K562 (cell line): Measurements from ENCODE around the gene ANKMY1. TPM values are rescaled to one million over a fixed set of nuclear protein-coding genes. Genes with fewer than 3 reads are reported as not detected.

Source experiments
- CREM ChIP-seq: IDR thresholded peaks from 2 replicates; pipeline ENCODE4 v1.6.1; 2014; ENCODE audit warnings: antibody characterized with exemption, low read depth
- DEAF1 ChIP-seq: fragments of 450-650 bp; formaldehyde crosslinking; IDR thresholded peaks from 2 replicates; pipeline ENCODE4 v1.4.0; 2020; ENCODE audit warnings: mild to moderate bottlenecking, moderate library complexity
- ELF1 ChIP-seq: fragments of 200-800 bp; sonication (Bioruptor generic); IDR thresholded peaks from 2 replicates; pipeline ENCODE4 v1.6.1; 2016; ENCODE audit warnings: missing genetic modification characterization, missing compliant biosample characterization
- EP300 ChIP-seq: IDR thresholded peaks from 2 replicates; pipeline ENCODE4 v1.6.1; 2012; ENCODE audit warnings: low read length, improper control_type of control experiment
- FOXO4 ChIP-seq: fragments of 450-650 bp; formaldehyde crosslinking; IDR thresholded peaks from 2 replicates; pipeline ENCODE4 v1.4.0; 2020; ENCODE audit warnings: mild to moderate bottlenecking, moderate library complexity
- IFI16 ChIP-seq: fragments of 250-450 bp; sonication (Bioruptor Pico); IDR thresholded peaks from 2 replicates; pipeline ENCODE4 v2.1.2; 2022; ENCODE audit warnings: mild to moderate bottlenecking, inconsistent platforms
- JUND ChIP-seq, 2 experiments: IDR thresholded peaks; 2 replicates in 1 of 2; 3 replicates in 1 of 2; pipeline ENCODE4 v1.6.1; 2011; ENCODE audit warnings: borderline replicate concordance in 2 of 2, low read depth in 2 of 2, low read length in 2 of 2, improper control_type of control experiment in 1 of 2, missing biosample characterization in 1 of 2, missing genetic modification characterization in 1 of 2, missing genetic modification reagents in 1 of 2
- MAFG ChIP-seq: fragments of 450-650 bp; conservative IDR thresholded peaks from 2 replicates; pipeline ENCODE4 v1.6.1; 2016; ENCODE audit warnings: missing genetic modification characterization, missing compliant biosample characterization
- MNT ChIP-seq, 2 experiments: fragments of 450-650 bp; conservative IDR thresholded peaks; 2 replicates each; pipeline ENCODE4 v1.6.1; 2017; ENCODE audit warnings: mild to moderate bottlenecking in 2 of 2, moderate library complexity in 2 of 2
- POLR2AphosphoS5 ChIP-seq: IDR thresholded peaks from 2 replicates; pipeline ENCODE4 v1.6.1; 2011; ENCODE audit warnings: mild to moderate bottlenecking, low read depth, low read length, moderate library complexity; ENCODE audit not compliant: control insufficient read depth, insufficient read depth
- RB1 ChIP-seq: fragments of 450-650 bp; IDR thresholded peaks from 2 replicates; pipeline ENCODE4 v1.6.1; 2017; ENCODE audit warnings: low read depth, mild to moderate bottlenecking
- SNIP1 ChIP-seq: fragments of 450-650 bp; IDR thresholded peaks from 2 replicates; pipeline ENCODE4 v1.7.1; 2017; ENCODE audit warnings: low read depth, mild to moderate bottlenecking
- SP2 ChIP-seq: IDR thresholded peaks from 2 replicates; pipeline ENCODE4 v1.6.1; 2011; ENCODE audit warnings: mild to moderate bottlenecking, low read depth, low read length, moderate library complexity; ENCODE audit not compliant: poor library complexity, severe bottlenecking; ENCODE audit errors: extremely low read depth
- STAT5A ChIP-seq: IDR thresholded peaks from 2 replicates; pipeline ENCODE4 v1.6.1; 2012; ENCODE audit warnings: low read length, inconsistent platforms, borderline replicate concordance
- TAF1 ChIP-seq: IDR thresholded peaks from 2 replicates; pipeline ENCODE4 v1.6.1; 2011; ENCODE audit warnings: mild to moderate bottlenecking, low read length, moderate library complexity; ENCODE audit not compliant: insufficient read depth, control insufficient read depth, severe bottlenecking; ENCODE audit errors: extremely low read depth
- TBL1XR1 ChIP-seq, 2 experiments: IDR thresholded peaks; 2 replicates each; pipeline ENCODE4 v1.6.1; 2012; ENCODE audit warnings: improper control_type of control experiment in 2 of 2, low read length in 2 of 2, mild to moderate bottlenecking in 1 of 2
- TOE1 ChIP-seq, 2 experiments: fragments of 450-650 bp in 1 of 2; sonication (generic) in 1 of 2; formaldehyde crosslinking in 1 of 2; IDR thresholded peaks; 2 replicates each; pipeline versions ENCODE4 v1.7.1 to v1.8.0; 2016 to 2022; ENCODE audit warnings: borderline replicate concordance in 2 of 2, mild to moderate bottlenecking in 2 of 2, antibody characterized with exemption in 1 of 2, inconsistent platforms in 1 of 2, low read depth in 1 of 2, missing genetic modification reagents in 1 of 2, moderate library complexity in 1 of 2
- YBX1 ChIP-seq: fragments of 450-650 bp; IDR thresholded peaks from 2 replicates; pipeline ENCODE4 v1.7.1; 2016; ENCODE audit warnings: mild to moderate bottlenecking
- ZNF316 ChIP-seq: fragments of 450-650 bp; IDR thresholded peaks from 2 replicates; pipeline ENCODE4 v1.6.1; 2016
- ZNF445 ChIP-seq: fragments of 250-450 bp; sonication (Bioruptor Pico); IDR thresholded peaks from 2 replicates; pipeline ENCODE4 v1.4.0; 2020; ENCODE audit warnings: low read depth, mild to moderate bottlenecking, moderate library complexity
- ZNF507 ChIP-seq: conservative IDR thresholded peaks from 2 replicates; pipeline ENCODE4 v1.6.1; 2017; ENCODE audit warnings: missing genetic modification characterization, missing compliant biosample characterization
- ZNF696 ChIP-seq: fragments of 250-450 bp; sonication (Bioruptor Pico); conservative IDR thresholded peaks from 2 replicates; pipeline ENCODE4 v1.4.0; 2020; ENCODE audit warnings: mild to moderate bottlenecking, moderate library complexity
- ZNF79 ChIP-seq: fragments of 250-450 bp; sonication (Bioruptor Pico); IDR thresholded peaks from 2 replicates; pipeline ENCODE4 v1.4.0; 2020; ENCODE audit warnings: low read depth, mild to moderate bottlenecking, moderate library complexity
- polyA plus RNA-seq, 8 experiments: library from polyadenylated mRNA; depleted of rRNA in 4 of 8; stranded (reverse) in 5 of 8; unstranded in 3 of 8; fragments of >200 nt; fragmentation: Nextera tagmentation in 2 of 8; fragmentation: Illumina TruSeq in 1 of 8; extraction: Ambion mirVana in 2 of 8; extraction: Trizol in 1 of 8; gene quantifications; 2 replicates each; pipeline versions ENCODE4 v1.2.1 to v1.2.3, GENCODE V29; 2011 to 2014; ENCODE audit warnings: inconsistent platforms in 1 of 8, missing spikeins in 1 of 8
- total RNA-seq, 7 experiments: library from RNA; depleted of rRNA in 6 of 7; stranded (reverse); fragments of >200 nt in 6 of 7; fragmentation: Illumina TruSeq in 2 of 7; extraction: Trizol in 2 of 7; gene quantifications; 2 replicates each; pipeline versions ENCODE4 v1.2.1 to v1.2.3, GENCODE V29; 2011 to 2021; ENCODE audit warnings: low replicate concordance in 1 of 7

Gene ANKMY1
- total and polyA plus RNA-seq, 9 of the 15 experiments (the other 6 are each of a cell fraction or from before 2014, with no cell fraction given), result 0.75 to 15.1 (median 11.7) TPM

GRCh38 chr2:240604291-240604938, 46.6 kb upstream of the ANKMY1 start (continued):
- peak; percentile 17; the same call in 1 of the 2 replicates for TF ChIP-seq EP300
- TF ChIP-seq IFI16, result no peak
- no peak for TF ChIP-seq ZNF316
- TF ChIP-seq ZNF696, result no peak
- peak; percentile 26 to 51; a peak in 1 of 4 replicates for TF ChIP-seq MNT (conservative IDR thresholded peaks at IDR 0.05)
- TF ChIP-seq FOXO4 (CRISPR knock-in tag), result no peak
- no peak for TF ChIP-seq ZNF445 (CRISPR knock-in tag)
- TF ChIP-seq YBX1, result no peak
- peak; percentile 84 for TF ChIP-seq ELF1
- no peak for TF ChIP-seq STAT5A
- peak; percentile 71 for TF ChIP-seq RB1
- TF ChIP-seq SNIP1, result peak; percentile 61
- TF ChIP-seq DEAF1 (CRISPR knock-in tag), result 0 out of 2 replicates have a peak, but pooled peaks have one; percentile 10
- TF ChIP-seq TOE1 (IDR thresholded peaks at IDR 0.05; ENCODE audit: borderline replicate concordance), result 0 out of 2 replicates have a peak, but pooled peaks have one; percentile 37
- TF ChIP-seq TOE1 (CRISPR knock-in tag; IDR thresholded peaks at IDR 0.05; ENCODE audit: borderline replicate concordance, low read depth), result no peak
- TF ChIP-seq TAF1, result peak; percentile 32
- TF ChIP-seq POLR2AphosphoS5, result 0 out of 2 replicates have a peak, but pooled peaks have one; percentile 39
- TF ChIP-seq ZNF79 (CRISPR knock-in tag), result no peak
- TF ChIP-seq ZNF507 (tag), result no peak
- no peak for TF ChIP-seq MAFG (tag)
- peak in 1 of 2 experiments; percentile 36; a peak in 1 of 4 replicates for TF ChIP-seq TBL1XR1 (IDR thresholded peaks at IDR 0.05; ENCODE audit: low read length in 2 of 2)
- TF ChIP-seq SP2, result peak; percentile 43
- TF ChIP-seq JUND (IDR thresholded peaks at IDR 0.05; ENCODE audit: borderline replicate concordance, low read depth, low read length), result peak; percentile 56; the same call in 1 of the 2 replicates
- no peak; the same call in 2 of the 3 replicates for TF ChIP-seq JUND (tag; IDR thresholded peaks at IDR 0.05; ENCODE audit: borderline replicate concordance, low read depth, low read length)
- peak; percentile 59; the same call in 1 of the 2 replicates for TF ChIP-seq CREM
